Tibial artery (tissue), 4 donors: Measurements from ENCODE around the gene LRFN5.
"Not testable (repeated sequence)": the region's sequence is repeated elsewhere in the genome, so short reads cannot be mapped to it uniquely, and the experiment has no call there.

Experiments
- DNase-seq, 2 donors: peaks; one replicate each; pipeline ENCODE4 v3.0.0-alpha.2; 2019
- H3K27ac ChIP-seq, 2 donors: fragments of 200-600 bp; sonication (generic) in 1 of 2; 1 replicate in 1 of 2; 2 replicates in 1 of 2; pipeline ENCODE4 v1.5.1; 2018 to 2019; ENCODE audit warnings: mild to moderate bottlenecking in 1 of 2
- H3K27me3 ChIP-seq, 2 donors: fragments of 200-600 bp; sonication (generic) in 1 of 2; one replicate each; pipeline versions ENCODE4 v1.5.1 to v1.6.0; 2016 to 2019
- H3K36me3 ChIP-seq, 3 donors: fragments of 200-600 bp; sonication (generic) in 2 of 3; one replicate each; pipeline ENCODE4 v1.5.1; 2016 to 2019; ENCODE audit warnings: mild to moderate bottlenecking in 2 of 3
- H3K4me1 ChIP-seq, 4 donors: fragments of 200-600 bp; sonication (generic) in 2 of 4; 1 replicate in 3 of 4; 2 replicates in 1 of 4; pipeline ENCODE4 v1.5.1; 2016 to 2019
- H3K4me3 ChIP-seq, 2 donors: fragments of 200-600 bp; sonication (generic) in 1 of 2; 1 replicate in 1 of 2; 2 replicates in 1 of 2; pipeline ENCODE4 v1.5.1; 2018 to 2019; ENCODE audit warnings: mild to moderate bottlenecking in 2 of 2
- H3K9me3 ChIP-seq, 3 donors: fragments of 200-600 bp; sonication (generic) in 1 of 3; one replicate each; pipeline ENCODE4 v1.5.1; 2016 to 2019
- CTCF ChIP-seq, 2 experiments: fragments of 200-600 bp in 1 of 2; fragments of 450-650 bp in 1 of 2; IDR thresholded peaks; one replicate each; pipeline ENCODE4 v1.5.1; 2017 to 2019; ENCODE audit warnings: antibody characterized with exemption in 2 of 2, mild to moderate bottlenecking in 1 of 2, moderate library complexity in 1 of 2
- intact Hi-C: fragments of 100-400 bp; cut with DNase I; formaldehyde crosslinking; loops from one replicate; pipeline ENCODE4 v1.15.0; 2023; ENCODE audit warnings: low total_unique reads

LRFN5 gene

GRCh38 chr14:41606532-41607303 is at the start of gene LRFN5:
Gene LRFN5, plus strand, starts transcription at chr14:41606876.
- Histone ChIP-seq H3K4me3 (peak within 1 kb of the TSS; percentile 49 to 62), H3K27ac (peak within 1 kb of the TSS in 1 of 2 donors; percentile 7), H3K9me3 (no peaks in the 10 kb centered on the region), H3K36me3 (no peaks in the 10 kb centered on the region), H3K27me3 (peaks cover 0 to 39% of the 10 kb centered on the region in 2 donors), H3K4me1 (peaks cover 0 to 51% (median 35%) of the 10 kb centered on the region in 4 donors)
- TF ChIP-seq CTCF (IDR thresholded peaks at IDR 0.05) = no peak
- intact Hi-C loops = no loop called here
- DNase-seq = no peak

- no peak for TF ChIP-seq CTCF (IDR thresholded peaks at IDR 0.05)
- Histone ChIP-seq H3K4me3 (no peak overlapping the region), H3K4me1 (no peaks in the 10 kb centered on the region), H3K27me3 (no peaks in the 10 kb centered on the region), H3K27ac (no peak overlapping the region), H3K36me3 (no peaks in the 10 kb centered on the region), H3K9me3 (no peaks in the 10 kb centered on the region)
- DNase-seq = no peak
- intact Hi-C loops = no loop called here
Measured at GRCh38 chr14:41558490-41558889, 48.2 kb upstream of the LRFN5 start.

- H3K4me1 ChIP-seq, H3K4me3 ChIP-seq, H3K27me3 ChIP-seq, DNase-seq, H3K9me3 ChIP-seq, H3K27ac ChIP-seq, H3K36me3 ChIP-seq, intact Hi-C loops: not testable (repeated sequence)
Measured at GRCh38 chr14:41566864-41567263, 39.8 kb upstream of the LRFN5 start.

- Histone ChIP-seq H3K36me3 (no peaks in the 10 kb centered on the region), H3K27ac (no peak overlapping the region), H3K27me3 (no peaks in the 10 kb centered on the region), H3K4me3 (no peak overlapping the region), H3K9me3 (no peaks in the 10 kb centered on the region), H3K4me1 (no peaks in the 10 kb centered on the region)
- TF ChIP-seq CTCF (IDR thresholded peaks at IDR 0.05) = no peak
- intact Hi-C loops = no loop called here
- no peak for DNase-seq
Measured at GRCh38 chr14:41568979-41569378, 37.7 kb upstream of the LRFN5 start.

- H3K36me3 ChIP-seq = no peaks in the 10 kb centered on the region
- H3K4me3 ChIP-seq = no peak overlapping the region
- DNase-seq = no peak
- H3K27me3 ChIP-seq = no peaks in the 10 kb centered on the region
- no peak for TF ChIP-seq CTCF (IDR thresholded peaks at IDR 0.05)
- intact Hi-C loops = no loop called here
- H3K4me1 ChIP-seq = no peaks in the 10 kb centered on the region
- no peak overlapping the region for H3K27ac ChIP-seq
- no peaks in the 10 kb centered on the region for H3K9me3 ChIP-seq
Measured at GRCh38 chr14:41570415-41571155, 36.1 kb upstream of the LRFN5 start.

- H3K27ac ChIP-seq = no peak overlapping the region
- no peaks in the 10 kb centered on the region for H3K9me3 ChIP-seq
- no peak for DNase-seq
- H3K27me3 ChIP-seq = no peaks in the 10 kb centered on the region
- intact Hi-C loops = no loop called here
- no peaks in the 10 kb centered on the region for H3K4me1 ChIP-seq
- H3K4me3 ChIP-seq = no peak overlapping the region
- no peak for TF ChIP-seq CTCF (IDR thresholded peaks at IDR 0.05)
- no peaks in the 10 kb centered on the region for H3K36me3 ChIP-seq
Measured at GRCh38 chr14:41586237-41586636, 20.4 kb upstream of the LRFN5 start.
